GM18873 (cell line): ENCODE measurements around the gene OAS3.

Source experiments
- ATAC-seq: cut with Tn5 transposase; IDR thresholded peaks from one replicate; pipeline ENCODE4 v1.9.1; 2021; ENCODE audit warnings: mild to moderate bottlenecking, moderate library complexity, moderate number of reproducible peaks; ENCODE audit not compliant: unreplicated experiment, low FRiP score

Gene OAS3

GRCh38 chr12:113006206-113006605 is 67.9 kb downstream of the OAS3 start:
- ATAC-seq = no peak

- no peak for ATAC-seq
Observed at GRCh38 chr12:113006641-113007040, 68.4 kb downstream of the OAS3 start.

GRCh38 chr12:113007166-113007565 is 68.9 kb downstream of the OAS3 start:
- ATAC-seq = no peak

- no peak for ATAC-seq
Observed at GRCh38 chr12:113010701-113011100, 72.4 kb downstream of the OAS3 start.

GRCh38 chr12:113014565-113014964 is 76.3 kb downstream of the OAS3 start:
- no peak for ATAC-seq

GRCh38 chr12:113016796-113017195 is 78.5 kb downstream of the OAS3 start:
- no peak for ATAC-seq

GRCh38 chr12:113019025-113019424 is 80.8 kb downstream of the OAS3 start:
- no peak for ATAC-seq

GRCh38 chr12:113021500-113021899 is 83.2 kb downstream of the OAS3 start:
- no peak for ATAC-seq
